ENCODE measurements around the gene NSL1. TPM values are rescaled to one million over a fixed set of nuclear protein-coding genes. Genes with fewer than 3 reads are reported as not detected.
A peak's percentile ranks its signal among the peaks of the same experiment; 100 is the strongest.

The NSL1 gene
- total and polyA plus RNA-seq, 8 donors = 10.2 to 170 (median 28.7) TPM

DNA sequence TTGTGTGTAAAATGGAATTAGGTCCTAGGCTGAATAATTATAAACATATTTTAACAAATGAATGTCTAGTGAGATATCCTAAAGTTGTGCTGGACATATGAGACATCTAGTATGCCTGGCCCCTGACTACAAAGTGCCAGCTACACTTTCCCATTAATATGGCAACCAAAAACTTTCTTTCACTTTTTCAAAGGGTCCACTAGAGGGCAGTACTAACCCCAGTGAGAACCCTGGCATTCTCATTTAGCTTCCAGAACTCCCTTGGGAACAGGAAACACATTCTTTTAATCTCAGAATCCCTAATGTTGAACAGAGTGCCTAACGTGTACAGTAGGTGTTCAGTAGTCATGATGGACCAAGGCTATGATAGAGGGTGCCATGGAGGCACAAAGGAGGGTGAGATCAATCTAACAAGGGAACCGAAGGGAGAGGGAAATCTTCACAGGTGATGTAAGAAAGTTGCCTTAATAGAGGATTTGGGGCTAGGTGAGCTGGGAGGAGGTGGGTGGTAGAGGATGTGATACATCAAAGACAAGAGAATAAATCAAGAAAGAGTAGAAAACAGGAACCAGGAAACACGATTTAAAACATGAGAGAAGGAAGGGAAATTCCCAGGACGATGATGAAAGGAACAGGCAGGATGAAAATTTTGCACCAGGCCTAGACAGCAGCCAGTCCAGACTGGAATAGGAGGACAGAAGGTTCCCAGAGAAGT lies 41.6 kb downstream of the NSL1 start:
- Histone ChIP-seq H3K27me3 (no peaks in the 10 kb centered on the region), H3K4me1 (peaks cover 0 to 48% (median 20%) of the 10 kb centered on the region in 4 donors), H3K4me3 (no peak overlapping the region), H3K27ac (peak overlapping the region in 2 of 5 donors; percentile 48 to 77), H3K36me3 (no peaks in the 10 kb centered on the region), H3K9me3 (no peaks in the 10 kb centered on the region)
- 41 to 45% (median 42%) methylated on average over 4 of the region's 4 CpGs for WGBS, 5 donors
- DNase-seq = peak in 1 of 2 donors; percentile 79
- intact Hi-C loops (cut with DNase I; ENCODE audit: low total_unique reads) = no loop called here
- TF ChIP-seq EP300 (IDR thresholded peaks at IDR 0.05) = no peak
- TF ChIP-seq POLR2AphosphoS5 (IDR thresholded peaks at IDR 0.05) = peak in 1 of 3 donors; percentile 55
- TF ChIP-seq, protein P1, sequence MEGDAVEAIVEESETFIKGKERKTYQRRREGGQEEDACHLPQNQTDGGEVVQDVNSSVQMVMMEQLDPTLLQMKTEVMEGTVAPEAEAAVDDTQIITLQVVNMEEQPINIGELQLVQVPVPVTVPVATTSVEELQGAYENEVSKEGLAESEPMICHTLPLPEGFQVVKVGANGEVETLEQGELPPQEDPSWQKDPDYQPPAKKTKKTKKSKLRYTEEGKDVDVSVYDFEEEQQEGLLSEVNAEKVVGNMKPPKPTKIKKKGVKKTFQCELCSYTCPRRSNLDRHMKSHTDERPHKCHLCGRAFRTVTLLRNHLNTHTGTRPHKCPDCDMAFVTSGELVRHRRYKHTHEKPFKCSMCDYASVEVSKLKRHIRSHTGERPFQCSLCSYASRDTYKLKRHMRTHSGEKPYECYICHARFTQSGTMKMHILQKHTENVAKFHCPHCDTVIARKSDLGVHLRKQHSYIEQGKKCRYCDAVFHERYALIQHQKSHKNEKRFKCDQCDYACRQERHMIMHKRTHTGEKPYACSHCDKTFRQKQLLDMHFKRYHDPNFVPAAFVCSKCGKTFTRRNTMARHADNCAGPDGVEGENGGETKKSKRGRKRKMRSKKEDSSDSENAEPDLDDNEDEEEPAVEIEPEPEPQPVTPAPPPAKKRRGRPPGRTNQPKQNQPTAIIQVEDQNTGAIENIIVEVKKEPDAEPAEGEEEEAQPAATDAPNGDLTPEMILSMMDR (IDR thresholded peaks at IDR 0.05) = peak in 5 of 7 experiments; percentile 27 to 71 (median 46)

DNA sequence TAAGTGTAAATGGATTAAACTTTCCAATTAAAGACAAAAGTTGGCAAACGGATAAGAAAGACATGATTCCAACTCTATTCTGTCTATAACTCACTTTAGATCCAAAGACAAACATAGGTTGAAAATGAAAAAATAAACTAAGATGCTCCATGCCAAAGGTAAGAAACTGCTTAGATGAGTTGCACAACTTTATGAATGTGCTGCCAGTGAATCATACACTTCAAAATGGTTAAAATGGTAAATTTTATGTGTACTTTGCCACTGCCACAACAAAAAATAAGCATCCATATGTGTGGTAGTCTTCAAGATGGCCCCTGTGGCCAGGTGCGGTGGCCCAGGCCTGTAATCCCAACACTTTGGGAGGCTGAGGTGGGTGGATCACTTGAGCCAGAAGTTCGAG lies 45.0 kb downstream of the NSL1 start:
- H3K4me1 ChIP-seq = peaks cover 0 to 21% (median 12%) of the 10 kb centered on the region in 4 donors
- H3K27ac ChIP-seq = no peak overlapping the region
- 91 to 97% (median 94%) methylated on average over 3 of the region's 3 CpGs for WGBS, 5 donors
- H3K4me3 ChIP-seq = no peak overlapping the region
- H3K36me3 ChIP-seq = peaks cover 0 to 2% (median under 1%) of the 10 kb centered on the region in 4 donors
- H3K9me3 ChIP-seq = no peaks in the 10 kb centered on the region
- DNase-seq = no peak
- intact Hi-C loops (cut with DNase I; ENCODE audit: low total_unique reads) = no loop called here
- TF ChIP-seq, protein P1 (IDR thresholded peaks at IDR 0.05) = no peak
- TF ChIP-seq POLR2A (IDR thresholded peaks at IDR 0.05) = no peak
- no peak for TF ChIP-seq POLR2AphosphoS5 (IDR thresholded peaks at IDR 0.05)
- TF ChIP-seq EP300 (IDR thresholded peaks at IDR 0.05) = no peak
- no peaks in the 10 kb centered on the region for H3K27me3 ChIP-seq

DNA sequence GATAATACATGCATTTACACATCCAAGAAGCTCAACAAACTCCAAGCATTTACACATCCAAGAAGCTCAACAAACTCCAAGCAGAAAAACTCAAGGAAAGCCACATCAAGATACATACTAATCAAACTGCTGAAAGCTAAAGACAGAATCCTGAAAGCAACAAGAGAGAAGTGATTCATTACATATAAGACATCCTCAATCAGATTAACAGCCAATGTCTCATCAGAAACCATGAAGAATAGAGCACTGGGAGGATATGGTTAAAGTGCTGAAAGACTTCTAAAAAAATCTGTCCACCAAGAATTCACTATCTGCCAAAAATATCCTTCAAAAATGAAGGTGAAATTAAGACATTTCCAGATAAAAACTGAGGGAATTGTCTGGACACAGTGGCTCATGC lies 46.3 kb downstream of the NSL1 start:
- TF ChIP-seq POLR2A (IDR thresholded peaks at IDR 0.05) = no peak
- TF ChIP-seq, protein P1 (IDR thresholded peaks at IDR 0.05) = no peak
- TF ChIP-seq EP300 (IDR thresholded peaks at IDR 0.05) = no peak
- intact Hi-C loops (cut with DNase I; ENCODE audit: low total_unique reads) = no loop called here
- peaks cover 0 to 16% (median 8%) of the 10 kb centered on the region in 4 donors for H3K4me1 ChIP-seq
- DNase-seq = no peak
- H3K27me3 ChIP-seq = no peaks in the 10 kb centered on the region
- peaks cover 0 to 6% (median 3%) of the 10 kb centered on the region in 4 donors for H3K36me3 ChIP-seq
- no peaks in the 10 kb centered on the region for H3K9me3 ChIP-seq
- no peak overlapping the region for H3K4me3 ChIP-seq
- no peak overlapping the region for H3K27ac ChIP-seq

DNA sequence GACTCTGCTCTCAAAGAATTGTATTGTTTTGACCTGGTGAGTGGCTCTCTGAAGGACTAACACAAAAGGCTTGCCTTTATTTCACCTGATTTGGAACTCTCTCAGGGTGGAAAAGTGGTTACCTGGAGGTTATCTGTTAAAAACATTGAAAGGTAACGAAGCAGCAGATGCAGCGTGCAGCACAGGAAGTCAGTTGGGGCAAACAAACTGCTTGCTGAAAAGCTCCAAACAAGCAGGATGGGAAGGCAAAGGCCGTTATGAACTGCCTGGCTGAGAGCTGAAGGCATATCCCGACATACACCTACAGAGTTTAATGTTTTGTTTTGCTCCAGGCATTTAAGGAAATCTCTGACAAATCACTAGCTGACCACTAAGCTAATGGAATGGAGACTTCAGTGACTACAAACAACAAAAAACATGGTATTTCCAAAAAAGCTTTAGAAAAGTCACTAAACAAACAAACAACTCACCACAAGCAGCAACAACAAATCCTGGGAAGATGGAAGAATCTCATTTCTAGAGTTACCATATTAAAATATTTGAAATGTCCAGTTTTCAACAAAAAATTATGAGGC lies 47.6 kb downstream of the NSL1 start:
- TF ChIP-seq POLR2AphosphoS5 (IDR thresholded peaks at IDR 0.05) (no peak), EP300 (IDR thresholded peaks at IDR 0.05) (no peak), POLR2A (IDR thresholded peaks at IDR 0.05) (no peak)
- TF ChIP-seq, protein P1 (IDR thresholded peaks at IDR 0.05) = no peak
- H3K4me1 ChIP-seq = peaks cover 0 to 6% (median 0%) of the 10 kb centered on the region in 4 donors
- peaks cover 0 to 6% (median 3%) of the 10 kb centered on the region in 4 donors for H3K36me3 ChIP-seq
- no peak overlapping the region for H3K27ac ChIP-seq
- intact Hi-C loops (cut with DNase I; ENCODE audit: low total_unique reads) = no loop called here
- H3K9me3 ChIP-seq = no peaks in the 10 kb centered on the region
- no peak for DNase-seq
- H3K4me3 ChIP-seq = no peak overlapping the region
- H3K27me3 ChIP-seq = no peaks in the 10 kb centered on the region
- 26 to 58% (median 52%) methylated on average over 4 of the region's 4 CpGs for WGBS, 5 donors

All from stomach (tissue), 9 donors.